GM19240 (cell line): ENCODE results near the gene SH2D6.
"Not testable (repeated sequence)": the region's sequence is repeated elsewhere in the genome, so short reads cannot be mapped to it uniquely, and the experiment has no call there.

Experiments used
- DNase-seq: peaks from one replicate; pipeline ENCODE4 v3.0.0; 2011; ENCODE audit warnings: low spot score; ENCODE audit not compliant: insufficient read length

Gene SH2D6

GRCh38 chr2:85468096-85468703, 49.7 kb downstream of the SH2D6 start:
- DNase-seq, result no peak

- no peak for DNase-seq
These were observed 50.3 kb downstream of the SH2D6 start for GRCh38 chr2:85468704-85469349.

- no peak for DNase-seq
These were observed 52.6 kb downstream of the SH2D6 start for GRCh38 chr2:85470850-85471800.

GRCh38 chr2:85472261-85472660, 53.7 kb downstream of the SH2D6 start:
- no peak for DNase-seq

GRCh38 chr2:85475799-85476490, 57.4 kb downstream of the SH2D6 start:
- no peak for DNase-seq

- no peak for DNase-seq
These were observed 58.1 kb downstream of the SH2D6 start for GRCh38 chr2:85476624-85477023.

GRCh38 chr2:85477884-85478283, 59.4 kb downstream of the SH2D6 start:
- DNase-seq, result no peak

- DNase-seq, result no peak
These were observed 63.6 kb downstream of the SH2D6 start for GRCh38 chr2:85481818-85482777.

- not testable (repeated sequence) for DNase-seq
These were observed 66.1 kb downstream of the SH2D6 start for GRCh38 chr2:85484615-85485014.

- no peak for DNase-seq
These were observed 67.3 kb downstream of the SH2D6 start for GRCh38 chr2:85485815-85486214.
